Fibroblast of the aortic adventitia (primary cell): Measurements from ENCODE around the gene BUD23. TPM values are rescaled to one million over a fixed set of nuclear protein-coding genes. Genes with fewer than 3 reads are reported as not detected.

Experiments used
- DNase-seq: peaks from one replicate; pipeline ENCODE4 v3.0.0-alpha.2; 2010; ENCODE audit warnings: low read depth
- H3K4me3 ChIP-seq: 2 replicates; pipeline ENCODE4 v1.5.1; 2011; ENCODE audit warnings: low read depth, mild to moderate bottlenecking, control low read depth, low read length, moderate library complexity
- total RNA-seq: library from RNA; depleted of rRNA; stranded (reverse); fragments of >200 nt; gene quantifications from 2 replicates; pipeline ENCODE4 v1.2.3, GENCODE V29; 2012; ENCODE audit warnings: low replicate concordance
- TF ChIP-seq, protein P1 (sequence below): IDR thresholded peaks from 2 replicates; pipeline ENCODE4 v1.5.1; 2011; ENCODE audit warnings: mild to moderate bottlenecking, low read length, control low read depth, inconsistent platforms; ENCODE audit not compliant: insufficient read depth

Gene BUD23
- total RNA-seq, 1 donor, result 28.6 TPM

DNA sequence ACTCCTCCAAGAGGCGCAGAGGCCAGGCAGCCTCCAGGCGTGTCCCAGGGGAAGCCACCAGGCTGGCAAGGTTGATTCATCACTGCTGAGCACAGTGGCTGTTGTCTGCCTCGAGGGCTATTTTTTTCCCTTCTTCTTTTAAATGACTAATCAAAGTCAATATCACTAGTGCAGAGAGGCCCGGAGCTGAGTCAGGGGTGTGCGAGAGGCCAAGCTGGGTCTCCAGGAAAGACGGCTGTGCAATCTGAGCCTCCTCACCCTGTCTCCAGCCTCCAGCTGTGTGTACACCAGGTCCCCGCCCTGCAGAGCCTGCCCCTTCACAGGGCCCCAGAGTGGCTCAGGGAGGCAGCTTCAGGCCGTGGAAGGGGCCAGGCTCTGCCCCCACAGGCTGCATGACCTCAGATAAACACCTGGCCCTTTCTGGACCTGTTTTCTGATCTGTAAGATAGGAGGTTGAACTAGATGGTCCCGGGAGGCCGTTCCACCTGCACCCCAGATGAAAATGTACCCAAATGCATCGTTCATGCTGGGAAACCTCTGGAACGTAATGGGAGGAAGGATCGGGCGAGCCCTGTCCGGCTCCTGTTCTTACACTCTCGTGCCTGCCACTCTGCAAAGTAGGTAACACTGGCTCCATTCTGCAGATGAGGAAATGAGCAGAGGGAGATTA, 32.4 kb downstream of the BUD23 start:
- DNase-seq, result peak; percentile 94
- H3K4me3 ChIP-seq, result peak overlapping the region; percentile 6
- TF ChIP-seq, protein P1, sequence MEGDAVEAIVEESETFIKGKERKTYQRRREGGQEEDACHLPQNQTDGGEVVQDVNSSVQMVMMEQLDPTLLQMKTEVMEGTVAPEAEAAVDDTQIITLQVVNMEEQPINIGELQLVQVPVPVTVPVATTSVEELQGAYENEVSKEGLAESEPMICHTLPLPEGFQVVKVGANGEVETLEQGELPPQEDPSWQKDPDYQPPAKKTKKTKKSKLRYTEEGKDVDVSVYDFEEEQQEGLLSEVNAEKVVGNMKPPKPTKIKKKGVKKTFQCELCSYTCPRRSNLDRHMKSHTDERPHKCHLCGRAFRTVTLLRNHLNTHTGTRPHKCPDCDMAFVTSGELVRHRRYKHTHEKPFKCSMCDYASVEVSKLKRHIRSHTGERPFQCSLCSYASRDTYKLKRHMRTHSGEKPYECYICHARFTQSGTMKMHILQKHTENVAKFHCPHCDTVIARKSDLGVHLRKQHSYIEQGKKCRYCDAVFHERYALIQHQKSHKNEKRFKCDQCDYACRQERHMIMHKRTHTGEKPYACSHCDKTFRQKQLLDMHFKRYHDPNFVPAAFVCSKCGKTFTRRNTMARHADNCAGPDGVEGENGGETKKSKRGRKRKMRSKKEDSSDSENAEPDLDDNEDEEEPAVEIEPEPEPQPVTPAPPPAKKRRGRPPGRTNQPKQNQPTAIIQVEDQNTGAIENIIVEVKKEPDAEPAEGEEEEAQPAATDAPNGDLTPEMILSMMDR, result no peak

DNA sequence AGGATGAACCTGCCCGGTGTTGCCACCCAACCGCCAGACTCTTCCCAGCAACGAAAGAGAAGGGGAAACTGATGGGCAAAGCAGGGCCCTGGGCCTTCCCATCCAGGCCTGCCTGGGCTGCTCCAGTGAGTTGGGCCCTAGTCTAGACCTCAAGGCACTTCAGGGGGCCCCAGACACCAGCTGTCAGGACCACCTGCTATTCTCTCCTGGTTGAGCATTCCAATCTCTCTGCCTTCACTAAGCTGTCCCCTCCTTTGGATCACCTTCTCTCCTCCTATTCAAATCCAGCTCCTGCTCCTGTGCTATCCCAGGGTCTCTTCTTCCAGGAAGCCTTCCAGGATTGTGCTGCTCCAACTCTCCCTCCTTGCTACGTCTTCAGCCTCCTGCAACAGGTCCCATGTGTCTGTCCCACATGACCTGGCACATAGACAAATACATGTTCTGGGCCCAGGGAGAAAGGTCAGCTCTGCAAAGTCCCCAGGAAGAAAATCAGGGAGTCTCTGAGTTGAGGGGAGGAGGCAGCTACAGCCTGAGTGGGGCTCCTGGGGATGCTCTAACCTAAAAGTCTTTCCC, 33.0 kb downstream of the BUD23 start:
- no peak for DNase-seq
- peak overlapping the region; percentile 35 for H3K4me3 ChIP-seq

DNA sequence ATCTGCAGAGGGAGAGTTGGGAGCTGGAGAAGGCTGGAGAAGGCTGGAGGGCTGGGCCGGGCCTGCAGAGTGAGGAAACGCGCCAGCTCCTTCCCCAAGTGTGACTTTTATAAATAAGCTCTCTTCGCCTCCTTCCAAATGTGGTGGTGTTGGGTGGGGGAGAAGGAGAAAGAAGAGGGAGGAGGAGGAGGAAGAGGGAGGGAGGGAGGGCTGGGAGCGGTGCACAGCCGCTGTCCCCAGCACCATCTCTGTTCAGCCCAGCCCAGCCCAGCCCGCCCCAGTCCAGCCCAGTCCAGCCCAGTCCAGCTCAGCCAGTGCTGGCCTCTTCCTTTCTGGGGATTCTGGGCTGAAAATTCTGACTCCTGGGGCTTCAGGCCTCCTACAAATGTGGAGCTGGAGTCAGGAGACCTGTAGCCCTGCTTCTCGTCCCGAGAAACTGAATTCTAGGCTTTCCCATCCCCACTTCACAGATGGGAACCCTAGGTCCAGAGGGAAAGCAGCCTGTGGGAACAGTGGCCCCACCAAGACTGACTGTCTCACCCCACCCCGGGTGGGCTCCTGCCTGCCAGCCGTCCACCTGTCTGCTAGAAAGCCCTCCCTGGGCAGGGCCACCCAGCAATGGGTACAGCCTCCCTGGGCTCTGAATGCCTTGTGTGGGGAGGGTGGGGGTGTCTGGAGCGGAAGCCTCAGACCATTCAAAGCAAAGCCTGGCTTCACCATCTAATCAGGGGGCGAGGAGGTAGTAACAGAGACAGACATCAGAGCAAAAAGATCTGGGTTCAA, 33.8 kb downstream of the BUD23 start:
- TF ChIP-seq, protein P1, result no peak
- H3K4me3 ChIP-seq, result peak overlapping the region; percentile 80
- peak; percentile 84 for DNase-seq

More for the DNA sequence above, 33.0 kb downstream of the BUD23 start:
- TF ChIP-seq, protein P1, result no peak

DNA sequence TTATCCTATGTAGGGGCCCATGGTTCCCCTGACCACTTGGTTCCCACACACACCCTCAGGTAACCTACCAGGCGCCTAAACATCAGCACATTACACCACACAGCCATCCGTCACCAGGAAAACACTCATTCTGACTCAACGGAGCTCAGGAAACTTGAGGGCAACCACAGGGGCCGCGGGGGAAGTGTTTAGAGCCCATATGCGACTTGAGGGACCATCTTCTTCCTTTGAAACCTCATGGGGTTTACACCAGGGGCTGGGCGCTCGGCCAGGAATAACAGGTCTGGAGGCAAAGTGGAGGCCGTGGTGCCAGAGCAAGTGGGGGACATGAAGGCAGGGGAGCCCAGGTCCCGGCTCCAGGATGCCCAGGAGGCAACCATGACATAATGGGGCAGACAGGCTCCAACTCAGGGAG, 34.6 kb downstream of the BUD23 start:
- TF ChIP-seq, protein P1, result no peak
- peak; percentile 67 for DNase-seq
- peak overlapping the region; percentile 80 for H3K4me3 ChIP-seq

DNA sequence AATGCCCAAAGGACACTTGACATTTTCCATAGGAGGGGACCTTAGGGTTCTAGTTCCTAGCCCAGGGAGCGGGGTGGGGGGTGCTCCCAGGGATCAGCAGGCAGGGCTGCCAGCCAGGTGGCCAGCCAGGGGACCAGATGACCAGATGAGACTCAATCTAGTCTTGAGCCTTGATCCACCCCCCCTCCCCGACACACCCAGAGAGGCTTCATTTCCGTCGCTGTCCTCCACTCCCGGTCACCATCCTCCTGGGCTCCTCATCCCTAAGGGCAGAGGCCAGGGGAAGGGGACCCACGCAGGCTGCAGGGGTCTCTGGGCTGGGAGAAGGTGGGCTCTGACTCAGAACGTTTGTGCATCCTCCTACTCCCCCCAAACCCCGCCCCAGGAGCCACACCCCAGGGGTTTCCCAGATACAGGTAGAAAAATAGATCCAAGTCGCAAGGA, 35.1 kb downstream of the BUD23 start:
- peak overlapping the region; percentile 80 for H3K4me3 ChIP-seq
- TF ChIP-seq, protein P1, result no peak
- DNase-seq, result no peak

DNA sequence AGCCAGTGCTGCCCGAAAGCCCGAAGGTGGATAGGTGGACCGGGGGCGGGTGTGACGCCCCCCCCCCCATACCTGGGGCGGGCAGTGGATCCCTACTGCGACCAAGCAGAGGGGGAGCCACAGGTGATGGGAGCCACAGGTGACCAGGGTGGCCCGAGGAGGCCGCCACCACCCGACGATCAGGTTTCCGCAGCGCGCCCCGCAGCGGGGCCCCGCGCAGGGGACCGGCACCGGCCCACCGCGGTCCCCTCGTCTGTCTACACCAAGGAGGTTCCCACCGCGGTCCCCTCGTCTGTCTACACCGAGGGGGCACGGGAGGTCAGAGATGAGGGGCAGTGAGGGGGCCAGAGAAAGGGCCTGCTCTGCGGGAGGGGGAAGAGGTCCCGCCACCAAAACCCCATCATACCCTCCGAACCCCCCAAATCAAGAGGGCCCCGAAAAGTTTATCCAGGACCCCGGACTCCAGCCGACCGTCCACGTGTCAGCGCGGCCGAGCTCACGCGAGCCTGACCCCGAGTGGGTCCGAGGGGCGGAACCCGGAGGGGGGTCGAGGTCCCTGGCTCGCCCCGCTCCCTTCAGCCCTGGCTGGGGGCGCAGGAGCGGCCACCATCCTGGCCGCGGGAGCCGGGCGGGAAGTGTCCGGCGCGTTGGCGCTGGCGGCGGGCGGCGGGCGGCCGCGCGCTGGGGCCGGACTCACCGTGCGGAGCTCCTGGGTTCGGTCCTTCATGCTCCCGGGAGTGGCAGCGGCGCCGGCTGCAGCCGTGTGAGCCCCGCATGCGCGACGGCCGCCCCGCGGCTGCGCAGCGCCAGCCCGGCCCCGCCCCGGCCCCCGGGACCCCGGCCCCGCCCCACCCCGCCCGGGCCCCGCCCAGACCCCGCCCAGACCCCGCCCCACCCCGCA, 35.8 kb downstream of the BUD23 start, which contains the start of gene STX1A:
STX1A (minus strand) TSS at position 765 of the 901 bp plus-strand sequence; CDS start at position 727, 38 bp downstream.
- peak; percentile 58 for DNase-seq
- H3K4me3 ChIP-seq, result peak within 1 kb of the TSS; percentile 80
- TF ChIP-seq, protein P1, result no peak
